RWPE1 (cell line): ENCODE results near the gene FN1.

ENCODE experiments used
- CTCF ChIA-PET: fragments of 350-600 bp; sonication (Branson Sonifier 250); formaldehyde crosslinking; extraction: SDS; loops from one replicate; lab custom pipeline; 2021; lab: Yijun Ruan, JAX
- POLR2A ChIA-PET: fragments of 400-600 bp; formaldehyde crosslinking; extraction: SDS; loops from one replicate; lab custom pipeline; 2020; ENCODE audit warnings: antibody characterized with exemption; ENCODE audit not compliant: low non-redundant PET; lab: Yijun Ruan, JAX
- DNase-seq: peaks from one replicate; pipeline ENCODE4 v3.0.0; 2012; ENCODE audit warnings: low spot score
- H3K27ac ChIP-seq: fragments of 450-650 bp; 2 replicates; pipeline ENCODE4 v1.5.1; 2017
- CTCF ChIP-seq: fragments of 450-650 bp; conservative IDR thresholded peaks from 2 replicates; pipeline ENCODE4 v1.5.1; 2017; ENCODE audit warnings: low read depth, mild to moderate bottlenecking

Gene FN1

GRCh38 chr2:215356948-215357461 is 78.9 kb downstream of the FN1 start:
- CTCF ChIA-PET = no interaction called here
- POLR2A ChIA-PET = no interaction called here
- DNase-seq = no peak
- H3K27ac ChIP-seq = no peak overlapping the region
- no peak for TF ChIP-seq CTCF

GRCh38 chr2:215356334-215356947 is 79.4 kb downstream of the FN1 start:
- DNase-seq = no peak
- TF ChIP-seq CTCF = no peak
- POLR2A ChIA-PET = interaction anchor here (0.5 kb wide), 1 partner anchor 37 kb away, joined by 4 read pairs; no protein-coding TSS in a partner anchor
- H3K27ac ChIP-seq = no peak overlapping the region
- CTCF ChIA-PET = no interaction called here

GRCh38 chr2:215355801-215356200 is 80.1 kb downstream of the FN1 start:
- no peak for TF ChIP-seq CTCF
- POLR2A ChIA-PET = interaction anchor here (0.5 kb wide), 1 partner anchor 37 kb away, joined by 4 read pairs; no protein-coding TSS in a partner anchor
- H3K27ac ChIP-seq = no peak overlapping the region
- CTCF ChIA-PET = no interaction called here
- no peak for DNase-seq

GRCh38 chr2:215354771-215355695 is 80.8 kb downstream of the FN1 start:
- CTCF ChIA-PET = no interaction called here
- POLR2A ChIA-PET = interaction anchor here (0.6 kb wide), 1 partner anchor 43 kb away, joined by 3 read pairs; the partner anchor contains the start of gene ATIC
- H3K27ac ChIP-seq = no peak overlapping the region
- DNase-seq = no peak
- TF ChIP-seq CTCF = no peak

GRCh38 chr2:215352602-215353001 is 83.3 kb downstream of the FN1 start:
- DNase-seq = no peak
- TF ChIP-seq CTCF = no peak
- no peak overlapping the region for H3K27ac ChIP-seq
- ChIA-PET POLR2A (no interaction called here), CTCF (no interaction called here)

GRCh38 chr2:215347878-215348277 is 88.0 kb downstream of the FN1 start:
- CTCF ChIA-PET = interaction anchor here (0.6 kb wide), 1 partner anchor 302 kb away, joined by 4 read pairs; no protein-coding TSS in a partner anchor
- no peak for TF ChIP-seq CTCF
- no peak for DNase-seq
- POLR2A ChIA-PET = no interaction called here
- no peak overlapping the region for H3K27ac ChIP-seq
